HG03342 (cell line): ENCODE results near the gene TEAD2.
A peak's percentile ranks its signal among the peaks of the same experiment; 100 is the strongest.

Source experiments
- ATAC-seq: cut with Tn5 transposase; IDR thresholded peaks from one replicate; pipeline ENCODE4 v1.9.1; 2021; ENCODE audit warnings: mild to moderate bottlenecking, moderate library complexity; ENCODE audit not compliant: unreplicated experiment

The TEAD2 gene

GRCh38 chr19:49348305-49349189, 13.7 kb downstream of the TEAD2 start:
- no peak for ATAC-seq

- no peak for ATAC-seq
These were observed 14.4 kb downstream of the TEAD2 start for GRCh38 chr19:49347835-49348234.

- no peak for ATAC-seq
These were observed 15.0 kb downstream of the TEAD2 start for GRCh38 chr19:49347191-49347590.

GRCh38 chr19:49344505-49345423, 17.5 kb downstream of the TEAD2 start:
- ATAC-seq, result no peak

- no peak for ATAC-seq
These were observed 19.1 kb downstream of the TEAD2 start for GRCh38 chr19:49343123-49343522.

- no peak for ATAC-seq
These were observed 19.9 kb downstream of the TEAD2 start for GRCh38 chr19:49342291-49342721.

GRCh38 chr19:49340865-49341718, 21.1 kb downstream of the TEAD2 start:
- no peak for ATAC-seq

- peak; percentile 61 for ATAC-seq
These were observed 21.9 kb downstream of the TEAD2 start for GRCh38 chr19:49340069-49340864.

GRCh38 chr19:49339301-49340068, 22.7 kb downstream of the TEAD2 start:
- no peak for ATAC-seq

GRCh38 chr19:49338691-49339300, 23.4 kb downstream of the TEAD2 start:
- no peak for ATAC-seq

GRCh38 chr19:49338023-49338677, 24.1 kb downstream of the TEAD2 start:
- no peak for ATAC-seq

- no peak for ATAC-seq
These were observed 24.8 kb downstream of the TEAD2 start for GRCh38 chr19:49337267-49338022.

- no peak for ATAC-seq
These were observed 25.5 kb downstream of the TEAD2 start for GRCh38 chr19:49336482-49337266.

- no peak for ATAC-seq
These were observed 26.3 kb downstream of the TEAD2 start for GRCh38 chr19:49335784-49336481.

- no peak for ATAC-seq
These were observed 27.0 kb downstream of the TEAD2 start, which contains the start of gene CD37 for GRCh38 chr19:49335071-49335783. CD37 (plus strand) TSS chr19:49335406; CDS start chr19:49335541, 135 bp downstream.
